ENCODE results near the gene HES3. TPM values are rescaled to one million over a fixed set of nuclear protein-coding genes. Genes with fewer than 3 reads are reported as not detected.

Gene HES3
- total and polyA plus RNA-seq, 10 of the 15 experiments (the other 5 are each of a cell fraction or from before 2014, with no cell fraction given): not detected

GRCh38 chr1:6275826-6276782, 32.1 kb downstream of the HES3 start:
- SMC1A ChIA-PET (ENCODE audit: uncharacterized antibody, unreplicated experiment): no interaction called here
- Histone ChIP-seq H3K79me2 (ENCODE audit: control insufficient read depth, insufficient read depth, low read length) (no peaks in the 10 kb centered on the region), H2AFZ (ENCODE audit: control insufficient read depth, low read depth, low read length) (no peak overlapping the region), H3K4me1 (ENCODE audit: control insufficient read depth, insufficient read depth, low read length) (no peaks in the 10 kb centered on the region), H3K9ac (ENCODE audit: control insufficient read depth, insufficient read depth, low read length) (no peak overlapping the region), H3K4me3 (no peak overlapping the region), H3K27me3 (replicated peaks in 1 of 2; ENCODE audit: control insufficient read depth in 2 of 2, insufficient read depth in 2 of 2, low read length in 1 of 2) (no peaks in the 10 kb centered on the region), H3K27ac (ENCODE audit: control insufficient read depth, insufficient read depth) (no peak overlapping the region), H3K9me3 (replicated peaks; ENCODE audit: control insufficient read depth, insufficient read depth, low read length) (no peaks in the 10 kb centered on the region), H3K4me2 (ENCODE audit: control insufficient read depth, insufficient read depth) (no peak overlapping the region), H3K36me3 (ENCODE audit: control insufficient read depth in 2 of 2, insufficient read depth in 2 of 2, low read length in 1 of 2) (peaks cover 0 to 9% of the 10 kb centered on the region in 2 experiments; a peak in 2 of 4 replicates), H4K20me1 (ENCODE audit: control insufficient read depth, insufficient read depth) (no peaks in the 10 kb centered on the region)
- 83% methylated on average over 31 of the region's 35 CpGs for WGBS (ENCODE audit: insufficient coverage, insufficient replicate concordance, low lambda C conversion rate, missing lambda C conversion rate)
- DNase-seq (ENCODE audit: low read depth, low spot score): no peak
- ATAC-seq: no peak
- RAD21 ChIA-PET (ENCODE audit: unreplicated experiment): no interaction called here
- no peak for FAIRE-seq
- CTCF ChIA-PET: no interaction called here
- in situ Hi-C loops (cut with MboI) (no loop called here), intact Hi-C loops (cut with micrococcal nuclease; ENCODE audit: unreplicated experiment) (no loop called here)
- POLR2A ChIA-PET: no interaction called here
- no TSS peak for BruUV-seq (replicated peaks)
- TF ChIP-seq, protein P1, sequence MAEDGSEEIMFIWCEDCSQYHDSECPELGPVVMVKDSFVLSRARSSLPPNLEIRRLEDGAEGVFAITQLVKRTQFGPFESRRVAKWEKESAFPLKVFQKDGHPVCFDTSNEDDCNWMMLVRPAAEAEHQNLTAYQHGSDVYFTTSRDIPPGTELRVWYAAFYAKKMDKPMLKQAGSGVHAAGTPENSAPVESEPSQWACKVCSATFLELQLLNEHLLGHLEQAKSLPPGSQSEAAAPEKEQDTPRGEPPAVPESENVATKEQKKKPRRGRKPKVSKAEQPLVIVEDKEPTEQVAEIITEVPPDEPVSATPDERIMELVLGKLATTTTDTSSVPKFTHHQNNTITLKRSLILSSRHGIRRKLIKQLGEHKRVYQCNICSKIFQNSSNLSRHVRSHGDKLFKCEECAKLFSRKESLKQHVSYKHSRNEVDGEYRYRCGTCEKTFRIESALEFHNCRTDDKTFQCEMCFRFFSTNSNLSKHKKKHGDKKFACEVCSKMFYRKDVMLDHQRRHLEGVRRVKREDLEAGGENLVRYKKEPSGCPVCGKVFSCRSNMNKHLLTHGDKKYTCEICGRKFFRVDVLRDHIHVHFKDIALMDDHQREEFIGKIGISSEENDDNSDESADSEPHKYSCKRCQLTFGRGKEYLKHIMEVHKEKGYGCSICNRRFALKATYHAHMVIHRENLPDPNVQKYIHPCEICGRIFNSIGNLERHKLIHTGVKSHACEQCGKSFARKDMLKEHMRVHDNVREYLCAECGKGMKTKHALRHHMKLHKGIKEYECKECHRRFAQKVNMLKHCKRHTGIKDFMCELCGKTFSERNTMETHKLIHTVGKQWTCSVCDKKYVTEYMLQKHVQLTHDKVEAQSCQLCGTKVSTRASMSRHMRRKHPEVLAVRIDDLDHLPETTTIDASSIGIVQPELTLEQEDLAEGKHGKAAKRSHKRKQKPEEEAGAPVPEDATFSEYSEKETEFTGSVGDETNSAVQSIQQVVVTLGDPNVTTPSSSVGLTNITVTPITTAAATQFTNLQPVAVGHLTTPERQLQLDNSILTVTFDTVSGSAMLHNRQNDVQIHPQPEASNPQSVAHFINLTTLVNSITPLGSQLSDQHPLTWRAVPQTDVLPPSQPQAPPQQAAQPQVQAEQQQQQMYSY (CRISPR knock-in tag; IDR thresholded peaks at IDR 0.05): no peak
- TF ChIP-seq SP1 (IDR thresholded peaks at IDR 0.05; ENCODE audit: low read depth, low read length) (no peak), RB1 (IDR thresholded peaks at IDR 0.05; ENCODE audit: borderline replicate concordance) (no peak), SMARCA5 (IDR thresholded peaks at IDR 0.05) (no peak), NRF1 (conservative IDR thresholded peaks at IDR 0.05; ENCODE audit: low read depth, low read length) (no peak), SMAD1 (IDR thresholded peaks at IDR 0.05; ENCODE audit: low read depth, partially characterized antibody) (no peak), ZBTB11 (CRISPR knock-in tag; IDR thresholded peaks at IDR 0.05) (no peak), MEF2A (IDR thresholded peaks at IDR 0.05; ENCODE audit: insufficient read depth, low read depth, low read length) (no peak), RFX5 (IDR thresholded peaks at IDR 0.05; ENCODE audit: low read depth, low read length) (no peak), STAT3 (IDR thresholded peaks at IDR 0.05; ENCODE audit: low read depth, low read length) (no peak), SREBF2 (IDR thresholded peaks at IDR 0.05; ENCODE audit: low read length) (no peak)
- TF ChIP-seq, protein P2, sequence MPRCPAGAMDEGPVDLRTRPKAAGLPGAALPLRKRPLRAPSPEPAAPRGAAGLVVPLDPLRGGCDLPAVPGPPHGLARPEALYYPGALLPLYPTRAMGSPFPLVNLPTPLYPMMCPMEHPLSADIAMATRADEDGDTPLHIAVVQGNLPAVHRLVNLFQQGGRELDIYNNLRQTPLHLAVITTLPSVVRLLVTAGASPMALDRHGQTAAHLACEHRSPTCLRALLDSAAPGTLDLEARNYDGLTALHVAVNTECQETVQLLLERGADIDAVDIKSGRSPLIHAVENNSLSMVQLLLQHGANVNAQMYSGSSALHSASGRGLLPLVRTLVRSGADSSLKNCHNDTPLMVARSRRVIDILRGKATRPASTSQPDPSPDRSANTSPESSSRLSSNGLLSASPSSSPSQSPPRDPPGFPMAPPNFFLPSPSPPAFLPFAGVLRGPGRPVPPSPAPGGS (IDR thresholded peaks at IDR 0.05; ENCODE audit: borderline replicate concordance, insufficient read depth, low read depth, low read length, poor library complexity, severe bottlenecking): no peak

All from GM12878 (cell line).